ENCODE data around the gene SIL1.

Gene SIL1

DNA sequence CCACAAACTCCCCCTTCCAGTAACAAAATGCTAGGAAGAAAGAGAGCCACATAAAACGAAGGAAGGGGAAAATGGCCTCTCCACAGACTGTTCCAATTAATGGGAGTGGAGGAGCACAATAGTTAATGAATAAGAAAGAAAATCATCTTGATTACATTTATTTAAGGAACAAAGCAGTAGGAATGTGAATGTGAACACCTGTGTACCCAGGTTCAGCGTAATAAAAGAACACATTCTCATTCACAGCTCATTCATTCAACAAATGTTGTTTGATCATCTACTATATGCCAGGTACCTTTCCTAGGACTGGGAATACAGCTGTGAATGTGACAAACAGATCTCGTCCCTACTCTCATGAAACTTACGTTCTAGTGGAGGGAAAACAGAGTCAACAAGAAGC lies 35.7 kb downstream of the SIL1 start:
- TF ChIP-seq, protein P1, sequence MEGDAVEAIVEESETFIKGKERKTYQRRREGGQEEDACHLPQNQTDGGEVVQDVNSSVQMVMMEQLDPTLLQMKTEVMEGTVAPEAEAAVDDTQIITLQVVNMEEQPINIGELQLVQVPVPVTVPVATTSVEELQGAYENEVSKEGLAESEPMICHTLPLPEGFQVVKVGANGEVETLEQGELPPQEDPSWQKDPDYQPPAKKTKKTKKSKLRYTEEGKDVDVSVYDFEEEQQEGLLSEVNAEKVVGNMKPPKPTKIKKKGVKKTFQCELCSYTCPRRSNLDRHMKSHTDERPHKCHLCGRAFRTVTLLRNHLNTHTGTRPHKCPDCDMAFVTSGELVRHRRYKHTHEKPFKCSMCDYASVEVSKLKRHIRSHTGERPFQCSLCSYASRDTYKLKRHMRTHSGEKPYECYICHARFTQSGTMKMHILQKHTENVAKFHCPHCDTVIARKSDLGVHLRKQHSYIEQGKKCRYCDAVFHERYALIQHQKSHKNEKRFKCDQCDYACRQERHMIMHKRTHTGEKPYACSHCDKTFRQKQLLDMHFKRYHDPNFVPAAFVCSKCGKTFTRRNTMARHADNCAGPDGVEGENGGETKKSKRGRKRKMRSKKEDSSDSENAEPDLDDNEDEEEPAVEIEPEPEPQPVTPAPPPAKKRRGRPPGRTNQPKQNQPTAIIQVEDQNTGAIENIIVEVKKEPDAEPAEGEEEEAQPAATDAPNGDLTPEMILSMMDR (IDR thresholded peaks at IDR 0.05) = no peak

GRCh38 chr5:139158791-139159190 lies 39.4 kb downstream of the SIL1 start:
- TF ChIP-seq, protein P1 (IDR thresholded peaks at IDR 0.05) = no peak

- TF ChIP-seq, protein P1 (IDR thresholded peaks at IDR 0.05) = no peak
Observed at GRCh38 chr5:139157556-139157955, 40.6 kb downstream of the SIL1 start.

DNA sequence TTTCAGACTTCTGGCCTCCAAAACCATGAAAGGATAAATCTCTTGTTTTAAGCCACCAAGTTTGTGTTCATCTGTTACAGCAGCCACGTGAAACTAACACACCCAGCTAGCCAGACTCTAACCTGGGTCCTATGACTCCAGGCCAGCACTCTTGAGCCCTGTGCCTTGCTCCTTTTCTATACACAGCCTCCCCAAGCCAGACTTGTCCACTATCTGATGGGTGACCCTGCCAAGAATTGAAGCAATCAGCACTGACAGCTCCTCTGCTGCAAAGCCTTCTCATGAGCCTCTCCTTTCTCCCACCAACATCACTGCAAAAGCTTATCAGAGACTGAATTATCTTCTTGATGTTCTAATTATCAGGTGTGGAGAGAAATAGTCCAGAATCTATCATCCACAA lies 41.4 kb downstream of the SIL1 start:
- TF ChIP-seq, protein P1 (IDR thresholded peaks at IDR 0.05) = no peak

DNA sequence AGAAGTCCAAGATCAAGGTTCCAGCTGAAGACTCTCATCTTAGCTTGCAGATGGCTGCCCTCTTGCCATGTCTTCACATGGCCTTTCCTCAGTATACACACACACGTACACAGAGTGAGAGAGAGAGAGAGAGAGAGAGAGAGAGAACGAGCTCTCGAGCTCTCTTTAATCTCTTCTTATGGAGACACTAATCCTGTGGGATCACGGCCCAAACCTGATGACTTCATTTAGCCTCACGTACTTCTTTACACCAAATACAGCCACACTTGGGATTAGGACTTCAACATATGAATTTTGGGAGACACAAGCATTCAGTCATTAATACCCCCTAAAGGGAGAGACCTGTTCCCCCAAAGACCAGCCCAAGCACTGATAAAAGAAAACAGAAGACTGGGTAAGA lies 42.8 kb downstream of the SIL1 start:
- TF ChIP-seq, protein P1 (IDR thresholded peaks at IDR 0.05) = no peak

DNA sequence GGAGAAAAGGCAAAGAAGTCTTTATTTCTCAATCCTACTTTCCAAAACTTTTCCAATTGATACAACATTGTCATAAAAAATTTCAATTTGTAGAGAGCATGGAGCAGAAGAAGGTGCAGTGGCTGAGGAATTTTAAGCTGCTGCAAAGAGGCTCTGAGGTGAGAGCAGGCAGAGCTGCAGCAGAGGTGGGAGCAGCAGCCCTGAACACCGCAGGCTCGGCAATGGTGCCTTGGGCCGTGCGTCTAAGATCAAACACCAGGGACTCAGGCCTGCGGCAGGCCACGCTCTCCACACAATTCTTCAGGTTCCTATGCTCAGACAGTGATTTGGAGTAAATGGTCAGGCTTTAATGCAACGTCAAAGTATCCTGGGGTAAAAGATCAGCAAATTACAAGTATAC lies 46.3 kb downstream of the SIL1 start:
- TF ChIP-seq, protein P1 (IDR thresholded peaks at IDR 0.05) = no peak

GRCh38 chr5:139150367-139150999 lies 47.7 kb downstream of the SIL1 start:
- TF ChIP-seq, protein P1 (IDR thresholded peaks at IDR 0.05) = no peak

Data from LNCAP (cell line).